GM21576 (cell line): ENCODE measurements around the gene TNS3.

ENCODE experiments used
- ATAC-seq: cut with Tn5 transposase; IDR thresholded peaks from one replicate; pipeline ENCODE4 v1.9.1; 2021; ENCODE audit warnings: mild to moderate bottlenecking, moderate library complexity; ENCODE audit not compliant: unreplicated experiment

The TNS3 gene

GRCh38 chr7:47297120-47297519 lies 284.8 kb downstream of the TNS3 start:
- ATAC-seq: no peak

- ATAC-seq: no peak
Measured at GRCh38 chr7:47295606-47296005, 286.3 kb downstream of the TNS3 start.

GRCh38 chr7:47294556-47295222 lies 287.2 kb downstream of the TNS3 start:
- no peak for ATAC-seq

- ATAC-seq: no peak
Measured at GRCh38 chr7:47293884-47294555, 287.9 kb downstream of the TNS3 start.

GRCh38 chr7:47292832-47293309 lies 289.0 kb downstream of the TNS3 start:
- no peak for ATAC-seq

- peak; percentile 95 for ATAC-seq
Measured at GRCh38 chr7:47291461-47292081, 290.3 kb downstream of the TNS3 start.

- no peak for ATAC-seq
Measured at GRCh38 chr7:47290867-47291266, 291.0 kb downstream of the TNS3 start.

GRCh38 chr7:47290466-47290865 lies 291.4 kb downstream of the TNS3 start:
- no peak for ATAC-seq

GRCh38 chr7:47288060-47288459 lies 293.9 kb downstream of the TNS3 start:
- ATAC-seq: no peak

GRCh38 chr7:47285860-47286491 lies 295.9 kb downstream of the TNS3 start:
- ATAC-seq: no peak

- no peak for ATAC-seq
Measured at GRCh38 chr7:47284691-47285635, 296.9 kb downstream of the TNS3 start.

GRCh38 chr7:47283497-47284131 lies 298.3 kb downstream of the TNS3 start:
- no peak for ATAC-seq

GRCh38 chr7:47282790-47283496 lies 299.0 kb downstream of the TNS3 start:
- no peak for ATAC-seq

GRCh38 chr7:47281966-47282643 lies 299.8 kb downstream of the TNS3 start:
- no peak for ATAC-seq

- ATAC-seq: no peak
Measured at GRCh38 chr7:47281161-47281560, 300.8 kb downstream of the TNS3 start.

GRCh38 chr7:47280114-47280513 lies 301.8 kb downstream of the TNS3 start:
- no peak for ATAC-seq

- ATAC-seq: no peak
Measured at GRCh38 chr7:47278043-47278442, 303.9 kb downstream of the TNS3 start.

- ATAC-seq: no peak
Measured at GRCh38 chr7:47277321-47277781, 304.6 kb downstream of the TNS3 start.
